ENCODE measurements around the gene HOXA11. TPM values are rescaled to one million over a fixed set of nuclear protein-coding genes. Genes with fewer than 3 reads are reported as not detected.

HOXA11 gene
- total RNA-seq, 1 experiment from 2014 or later: not detected

GRCh38 chr7:27132214-27132613, 52.8 kb downstream of the HOXA11 start:
- H3T11ph ChIP-seq (ENCODE audit: low read length): no peak overlapping the region
- H4K91ac ChIP-seq (ENCODE audit: insufficient read length, low read depth, low read length): no peak overlapping the region
- no peaks in the 10 kb centered on the region for H3K79me1 ChIP-seq (ENCODE audit: insufficient read depth, low read depth, low read length, poor library complexity, severe bottlenecking)
- H3K27ac ChIP-seq (ENCODE audit: insufficient read length, low read depth, low read length): no peak overlapping the region
- H4K5ac ChIP-seq (ENCODE audit: insufficient read length, low read depth, low read length): no peak overlapping the region
- WGBS (ENCODE audit: extremely low coverage, insufficient read length, low lambda C conversion rate): no CpG with 5 or more reads among the region's 2 CpGs
- no peak overlapping the region for H2AFZ ChIP-seq (ENCODE audit: low read length)
- no peak overlapping the region for H2BK5ac ChIP-seq (ENCODE audit: insufficient read length, low read length)
- no peak overlapping the region for H3K23ac ChIP-seq (ENCODE audit: insufficient read length, low read depth, low read length)
- H4K20me1 ChIP-seq (ENCODE audit: control insufficient read depth, insufficient read depth, insufficient read length): peaks cover 3% of the 10 kb centered on the region
- no peak overlapping the region for H3K4ac ChIP-seq (ENCODE audit: low read depth, low read length)
- H2BK12ac ChIP-seq (ENCODE audit: insufficient read length, low read depth, low read length): no peak overlapping the region
- H2BK120ac ChIP-seq (ENCODE audit: low read depth, low read length, poor library complexity, severe bottlenecking): no peak overlapping the region
- no peaks in the 10 kb centered on the region for H3K23me2 ChIP-seq (ENCODE audit: insufficient read length, low read depth, low read length, poor library complexity, severe bottlenecking)
- no peak overlapping the region for H3K18ac ChIP-seq (ENCODE audit: insufficient read length, low read depth, low read length)
- TF ChIP-seq CTCF (conservative IDR thresholded peaks at IDR 0.05): no peak
- DNase-seq: no peak
- no peak overlapping the region for H3K56ac ChIP-seq (ENCODE audit: insufficient read length, low read depth, low read length)
- H3K9ac ChIP-seq (ENCODE audit: extremely low read depth, insufficient read length, low read length): no peak overlapping the region
- H2BK20ac ChIP-seq (ENCODE audit: low read depth, low read length, poor library complexity, severe bottlenecking): no peak overlapping the region
- no peaks in the 10 kb centered on the region for H3K79me2 ChIP-seq (ENCODE audit: insufficient read depth, low read length)
- H3K4me1 ChIP-seq (ENCODE audit: insufficient read depth, low read length): no peaks in the 10 kb centered on the region
- no peaks in the 10 kb centered on the region; a peak in 1 of 7 replicates for H3K36me3 Mint-ChIP-seq (ENCODE audit: insufficient read depth in 1 of 3, low read depth in 3 of 3)
- no peak overlapping the region for H2AK5ac ChIP-seq (ENCODE audit: insufficient read length, low read length)
- no peaks in the 10 kb centered on the region for H3K9me3 ChIP-seq (ENCODE audit: control insufficient read depth, low read depth, low read length)
- no peak overlapping the region for H2BK15ac ChIP-seq (ENCODE audit: low read depth, low read length)
- H4K8ac ChIP-seq (replicated peaks; ENCODE audit: insufficient read length, low read depth, low read length): no peak overlapping the region
- H3K4me3 Mint-ChIP-seq: no peak overlapping the region
- H3K14ac ChIP-seq (ENCODE audit: insufficient read depth, low read length): no peak overlapping the region
- H3K9me3 Mint-ChIP-seq: peaks cover 0 to 7% of the 10 kb centered on the region in 2 experiments; a peak in 2 of 5 replicates
- no peaks in the 10 kb centered on the region for H3K4me1 Mint-ChIP-seq
- H3K27me3 ChIP-seq (ENCODE audit: insufficient read depth, low read length): peaks cover 95% of the 10 kb centered on the region
- H3K27me3 Mint-ChIP-seq (ENCODE audit: low read depth): peaks cover 97% of the 10 kb centered on the region
- no peak overlapping the region for H3K4me2 ChIP-seq (ENCODE audit: insufficient read depth, insufficient read length, low read length)
- H3K27ac Mint-ChIP-seq: no peak overlapping the region

Data from H9 (cell line).